NOMO-1 treated with dmso at 0.1 percent for 144 hours (cell line): ENCODE measurements around the gene TTC9B.

ENCODE experiments used
- DNase-seq: peaks from one replicate; lab custom pipeline; 2025; ENCODE audit not compliant: unreplicated experiment; lab: John Stamatoyannopoulos, UW

Gene TTC9B

DNA sequence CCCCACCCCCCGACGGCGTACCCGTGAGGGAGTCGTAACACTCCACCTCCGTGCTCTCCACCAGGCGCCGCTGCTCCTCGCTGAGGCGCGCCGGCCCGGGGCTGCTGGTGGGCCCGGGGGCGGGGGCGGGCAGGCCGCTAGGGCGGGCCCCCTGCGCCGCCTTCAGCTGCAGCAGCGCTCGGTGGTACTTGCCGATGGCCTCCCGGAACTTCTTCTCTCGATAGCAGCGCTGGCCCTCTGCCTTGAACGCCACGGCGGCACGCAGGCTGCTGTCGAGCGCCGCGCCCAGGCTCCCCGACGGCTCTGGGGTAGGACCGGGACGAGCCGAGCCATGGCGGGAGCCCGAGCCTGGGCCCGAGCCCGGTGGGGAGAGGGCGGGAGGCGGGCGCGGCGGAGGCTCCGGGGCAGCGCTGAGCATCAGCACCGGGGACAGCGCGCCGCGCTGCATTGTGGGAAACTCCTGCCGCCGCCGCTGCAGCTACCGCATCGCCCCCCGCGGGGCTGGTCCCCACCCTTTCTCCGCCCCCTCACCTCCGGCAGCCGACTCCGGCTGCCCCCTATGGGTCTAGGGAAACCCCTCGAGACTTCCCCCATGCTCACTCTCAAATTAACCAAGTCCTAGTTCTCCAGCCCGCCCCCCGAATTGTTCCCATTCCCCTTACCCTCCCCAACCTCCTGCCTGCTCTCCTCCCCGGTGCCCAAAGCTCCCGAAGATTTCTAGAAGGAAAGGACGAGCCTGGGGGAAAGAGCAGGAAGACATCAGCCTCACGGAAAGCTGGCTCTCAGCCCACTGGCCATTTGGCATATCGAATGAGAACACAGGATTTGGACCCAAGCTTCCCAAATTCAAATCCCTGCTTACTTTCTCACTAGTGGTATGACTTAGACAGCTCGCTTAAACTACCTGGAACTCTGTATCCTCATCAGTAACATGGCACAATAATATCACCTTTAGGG is at the start of gene TTC9B:
Gene TTC9B (minus strand): TSS at position 451 of the 957 bp plus-strand sequence. CDS start 3 bp downstream, at position 448.
- DNase-seq, result no peak

DNA sequence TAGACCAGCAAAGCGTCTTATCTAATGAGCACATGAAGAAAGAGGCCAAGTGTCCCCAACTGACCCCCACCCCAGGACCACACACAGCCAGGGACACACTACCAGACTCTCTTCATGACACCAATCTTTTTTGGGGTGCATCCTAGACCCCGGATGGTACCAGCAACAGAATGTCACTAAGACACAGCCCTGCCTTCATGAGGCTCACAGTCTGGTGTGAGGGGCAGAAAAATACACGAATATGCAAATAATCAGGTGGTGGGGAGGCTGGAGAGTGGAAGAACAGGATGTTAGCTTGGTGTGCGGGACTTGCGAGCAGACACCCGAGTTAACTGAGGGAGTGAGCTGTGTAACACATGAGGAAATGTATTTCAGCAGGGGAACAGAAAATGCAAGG is 49.4 kb upstream of the TTC9B start:
- no peak for DNase-seq

DNA sequence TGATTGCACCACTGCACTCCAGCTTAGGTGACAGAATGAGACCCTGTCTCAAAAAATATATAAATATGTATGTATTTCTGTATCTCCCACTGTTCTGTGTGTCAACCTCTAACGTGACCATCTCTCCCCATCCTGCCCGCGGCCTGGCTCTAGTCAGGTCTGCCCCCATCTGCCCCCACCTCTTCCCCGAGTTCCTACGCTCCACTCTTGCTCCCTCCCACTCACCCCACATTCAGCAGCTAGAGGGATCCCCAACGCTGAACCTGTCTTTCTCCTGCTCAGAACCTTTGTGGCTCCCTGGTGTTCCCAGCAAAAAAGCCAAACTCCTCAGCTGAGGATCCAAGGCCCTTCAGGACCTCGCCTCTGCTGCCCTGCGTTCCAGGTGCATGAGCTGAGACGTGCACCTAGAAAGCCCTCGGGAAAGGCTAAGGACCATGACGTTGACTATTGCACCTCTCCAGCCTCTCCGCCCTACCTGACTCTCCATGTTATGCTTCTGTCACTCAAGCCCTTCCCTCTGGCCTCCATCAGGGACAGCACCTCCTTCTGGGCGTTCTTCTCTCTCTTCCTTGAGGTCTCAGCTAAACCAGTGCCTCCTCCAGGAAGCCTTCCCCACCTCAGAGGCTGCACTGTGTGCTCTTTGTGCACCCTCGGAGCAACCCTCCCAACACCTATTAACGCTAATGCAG is 48.9 kb upstream of the TTC9B start:
- no peak for DNase-seq

DNA sequence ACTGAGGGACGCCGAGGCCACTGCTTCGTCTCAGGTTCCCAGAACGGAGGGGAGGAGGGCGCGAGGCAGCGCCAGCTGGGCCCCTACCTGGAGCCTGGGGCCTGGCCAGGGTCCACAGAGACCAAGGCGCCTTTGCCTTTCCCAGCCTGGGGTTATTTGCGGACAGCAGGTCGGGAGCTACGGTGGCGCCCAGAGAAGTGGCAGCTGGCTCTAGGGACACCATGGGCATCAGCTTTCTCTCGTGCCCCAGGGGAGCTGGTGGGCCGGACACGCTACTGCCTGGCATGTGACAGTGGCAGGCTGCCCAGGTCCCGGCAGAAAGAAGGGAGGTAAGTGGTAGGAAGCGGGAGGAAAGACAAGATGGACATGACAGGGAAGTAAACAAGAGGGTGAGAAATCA is 47.9 kb upstream of the TTC9B start:
- DNase-seq, result no peak

DNA sequence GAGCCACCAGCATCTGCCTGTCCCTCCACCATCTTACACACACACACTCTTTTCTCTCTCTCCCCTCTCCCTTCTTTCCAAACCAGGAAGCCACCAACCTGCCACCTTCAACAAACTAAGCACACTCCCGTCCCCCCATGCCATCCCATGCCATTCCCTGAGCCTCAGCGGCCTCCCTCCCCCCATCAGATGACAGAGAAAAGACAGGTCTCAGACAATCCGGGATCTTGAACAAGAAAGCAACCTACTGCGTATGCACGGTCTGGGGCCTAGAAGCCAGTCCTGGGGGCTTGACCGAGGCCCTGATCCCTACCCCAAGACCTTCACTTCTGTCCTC is 47.5 kb upstream of the TTC9B start:
- no peak for DNase-seq

DNA sequence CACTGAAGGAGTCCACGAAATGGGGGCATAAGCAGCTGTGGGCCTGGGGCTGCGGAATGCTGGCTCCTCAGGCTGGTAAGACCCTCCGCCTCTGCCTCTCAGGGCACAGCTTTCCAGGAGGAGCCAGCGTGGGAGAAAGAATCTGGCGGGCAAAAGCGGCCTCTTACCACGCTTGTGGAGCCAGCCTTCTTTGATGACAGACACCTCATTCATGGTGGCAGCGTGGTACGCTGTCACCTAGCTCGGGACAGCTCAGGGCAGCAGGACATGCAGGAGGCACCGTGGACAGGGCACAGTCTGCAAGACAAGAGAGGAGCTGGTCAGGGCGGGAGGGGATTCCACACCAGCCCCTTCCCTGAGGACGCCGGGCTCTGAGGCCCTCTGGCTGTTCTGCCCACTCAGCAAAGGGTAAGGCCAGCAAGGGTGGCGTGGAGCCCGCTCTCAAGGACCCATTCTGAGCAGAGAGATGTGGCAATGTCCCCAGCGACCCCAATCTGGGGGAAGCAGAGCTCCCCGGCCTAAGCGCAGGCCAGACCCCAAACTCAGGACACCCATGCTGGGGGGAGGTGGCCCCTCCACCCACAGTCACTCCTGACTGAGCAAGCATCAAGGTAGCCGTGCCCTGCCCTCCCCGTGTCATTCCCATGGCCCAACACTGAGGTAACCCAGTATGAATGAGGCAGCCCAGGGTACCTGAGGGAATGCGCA is 47.0 kb upstream of the TTC9B start:
- DNase-seq, result no peak

DNA sequence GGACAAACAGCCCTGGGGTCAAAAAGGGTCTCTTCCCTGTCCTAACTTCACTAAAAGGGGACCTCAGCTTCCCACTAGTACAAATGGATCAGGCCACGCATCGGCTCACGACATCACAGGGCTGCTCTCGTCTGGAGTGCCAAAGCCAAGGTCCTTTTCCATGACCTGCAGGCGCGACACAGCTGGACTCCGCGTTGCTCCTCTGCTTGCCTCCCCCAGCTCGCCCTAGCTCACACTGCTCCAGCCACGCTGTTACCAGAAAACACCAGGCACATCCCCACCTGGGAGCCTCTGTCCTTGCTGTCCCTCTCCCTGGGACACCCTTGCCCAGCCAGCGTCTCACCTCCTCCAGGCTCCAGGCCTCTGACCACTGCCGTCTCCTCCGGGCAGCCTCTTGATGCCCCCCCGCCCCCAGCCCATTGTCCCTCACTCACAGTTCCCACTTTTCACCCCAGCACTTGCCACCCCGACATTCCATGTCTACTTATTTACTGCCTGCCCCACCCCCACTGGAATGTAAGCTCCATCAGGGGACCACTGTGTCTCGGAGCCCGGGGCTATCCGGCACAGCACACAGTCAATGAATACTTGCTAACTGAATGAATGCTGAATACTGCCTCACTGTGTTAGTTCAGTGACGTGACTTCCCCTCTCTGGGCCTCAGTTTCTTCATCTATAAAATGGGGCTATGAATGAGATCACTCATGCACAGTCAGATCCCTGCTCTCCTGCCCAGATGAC is 46.3 kb upstream of the TTC9B start:
- DNase-seq, result no peak

DNA sequence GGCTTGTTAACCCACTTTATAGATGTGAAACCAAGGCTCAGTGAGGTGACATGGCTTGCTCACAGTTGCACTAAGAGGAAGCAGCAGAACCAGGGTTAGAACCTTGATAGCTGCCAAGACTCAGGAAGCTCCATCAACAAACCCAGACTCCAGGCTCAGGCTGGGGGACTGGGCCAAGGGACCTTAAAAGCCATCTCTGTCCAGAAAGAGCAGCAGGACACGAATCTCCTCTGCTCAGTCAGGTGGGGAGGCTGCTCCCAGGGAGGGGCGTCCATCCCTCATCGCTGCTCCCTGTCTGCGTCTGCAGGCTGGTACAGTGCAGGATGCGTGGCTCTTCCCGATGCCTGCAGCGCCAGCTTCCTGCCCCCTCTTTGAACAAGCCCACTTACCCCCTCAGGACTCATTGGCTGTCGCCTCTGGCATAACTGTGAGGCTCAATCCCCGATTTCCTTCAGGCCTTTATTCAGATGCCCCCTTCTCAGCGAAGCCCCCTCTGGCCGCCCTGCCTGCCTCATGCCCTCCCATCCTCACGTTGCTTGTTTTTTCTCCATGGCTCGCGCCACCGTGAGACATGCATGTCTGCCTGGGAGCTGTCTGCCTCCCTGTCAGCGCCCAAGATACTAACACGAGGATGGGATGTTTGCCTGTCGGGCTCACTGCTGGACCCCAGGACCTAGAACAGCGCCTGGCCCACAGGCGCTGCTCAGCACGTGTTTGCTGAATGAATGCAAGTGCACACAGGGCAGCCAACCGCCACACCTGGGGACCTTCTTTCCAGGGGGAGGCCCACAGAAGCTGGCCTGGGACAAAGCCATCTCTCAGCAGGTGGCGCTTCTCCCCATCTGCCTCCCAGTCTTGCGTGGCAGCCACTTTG is 45.5 kb upstream of the TTC9B start:
- DNase-seq, result no peak

DNA sequence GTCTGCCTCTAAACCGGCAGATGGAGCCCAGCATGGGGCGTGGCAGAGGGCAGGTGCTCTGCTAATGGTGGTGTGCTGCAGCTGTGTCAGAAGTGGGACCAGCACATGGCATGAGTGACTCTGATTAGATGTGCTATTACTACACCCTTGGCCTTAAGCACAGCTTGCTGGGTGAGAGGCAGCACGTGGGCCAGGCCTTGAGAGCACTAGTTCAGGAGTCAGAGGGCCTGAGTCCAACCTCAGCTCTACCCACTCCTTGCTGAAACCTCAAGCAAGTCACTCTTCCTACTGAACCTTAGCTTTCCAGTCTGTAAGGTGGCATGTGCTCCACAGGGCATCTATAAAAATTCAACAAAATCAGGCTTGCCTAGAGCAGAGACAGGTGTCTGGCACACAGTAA is 44.2 kb upstream of the TTC9B start:
- no peak for DNase-seq

DNA sequence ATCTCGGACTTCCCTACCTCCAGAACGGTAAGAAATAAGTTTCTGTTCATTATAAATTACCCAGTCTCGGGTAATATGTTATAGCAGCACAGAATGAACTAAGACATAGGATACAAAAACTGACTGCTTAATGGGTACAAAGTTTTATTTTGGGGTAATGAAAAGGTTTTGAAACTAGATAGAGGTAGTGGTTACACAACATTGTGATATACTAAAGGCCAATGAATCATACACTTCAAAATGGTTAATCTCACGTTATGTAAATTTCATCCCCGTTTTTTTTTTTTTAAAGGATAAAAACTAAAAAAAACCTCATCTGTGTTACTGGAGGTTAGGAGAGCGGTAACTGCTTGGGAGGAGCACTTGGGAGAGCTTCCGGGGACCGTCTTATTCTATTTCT is 43.4 kb upstream of the TTC9B start:
- no peak for DNase-seq

DNA sequence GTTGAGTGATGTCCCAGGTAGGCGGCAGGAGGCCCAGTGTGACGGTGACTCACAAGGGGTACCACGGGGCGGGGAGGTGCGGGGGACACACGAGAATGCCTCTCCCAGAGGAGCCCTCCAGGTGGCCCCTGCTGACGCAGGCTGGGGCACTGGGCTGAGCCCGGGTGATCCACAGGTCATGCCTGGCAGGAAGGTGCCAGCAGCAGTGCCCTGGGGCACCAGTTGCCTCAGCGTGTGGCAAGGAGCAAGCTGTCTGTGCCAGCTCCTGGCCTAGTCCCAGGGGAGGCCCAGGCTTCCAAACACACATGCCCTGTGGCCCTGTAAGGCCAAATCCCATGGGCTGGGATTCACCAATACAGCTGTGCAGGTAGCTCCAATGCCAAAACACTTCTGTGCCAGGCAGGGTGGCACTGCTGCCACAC is 38.9 kb upstream of the TTC9B start:
- DNase-seq, result no peak

DNA sequence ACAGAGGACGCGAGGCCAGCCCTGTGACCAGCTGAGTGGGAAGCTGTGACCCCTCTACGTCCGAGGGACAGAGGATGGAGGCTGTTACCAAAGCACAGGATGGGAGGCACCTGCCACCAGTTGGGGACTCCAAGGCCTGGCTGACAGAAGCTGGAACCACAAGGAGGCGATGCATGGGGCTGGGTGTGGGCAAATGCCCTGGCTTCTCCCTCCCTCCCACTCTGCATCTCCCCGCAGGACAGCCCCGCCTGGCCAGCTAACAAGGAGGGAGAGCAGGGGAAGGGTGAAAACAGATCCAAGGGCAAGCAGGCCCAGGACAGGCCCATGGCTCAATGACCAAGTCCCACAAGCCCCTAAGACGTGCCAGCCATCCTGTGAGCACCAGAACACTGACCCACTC is 38.3 kb upstream of the TTC9B start:
- no peak for DNase-seq

DNA sequence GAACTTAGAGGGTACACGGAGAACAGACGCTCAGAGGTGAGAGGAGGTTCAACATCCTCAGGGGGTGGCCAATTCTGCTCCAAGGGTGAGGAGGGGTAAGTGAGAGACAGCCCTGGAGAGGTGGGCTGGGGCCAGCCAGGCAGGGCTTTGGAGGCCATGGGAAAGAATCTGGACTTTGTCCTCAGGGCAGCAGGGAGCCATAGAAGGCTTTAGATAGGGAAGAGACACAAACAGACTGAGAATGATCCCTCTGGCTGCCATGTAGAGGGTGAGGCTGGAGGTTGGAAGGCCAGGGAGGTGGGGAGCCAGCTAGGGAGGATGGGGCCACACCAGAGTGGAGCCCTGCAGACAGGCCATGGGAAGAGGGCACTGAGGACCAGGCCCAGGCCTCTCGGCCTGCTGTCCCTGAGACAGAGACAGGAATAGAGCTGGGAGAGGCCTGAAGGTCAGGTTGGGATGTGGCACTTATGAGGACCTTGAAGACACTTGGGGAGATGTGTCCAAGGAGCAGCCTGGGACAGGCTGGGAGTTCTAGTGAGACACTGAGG is 37.5 kb upstream of the TTC9B start:
- DNase-seq, result no peak

DNA sequence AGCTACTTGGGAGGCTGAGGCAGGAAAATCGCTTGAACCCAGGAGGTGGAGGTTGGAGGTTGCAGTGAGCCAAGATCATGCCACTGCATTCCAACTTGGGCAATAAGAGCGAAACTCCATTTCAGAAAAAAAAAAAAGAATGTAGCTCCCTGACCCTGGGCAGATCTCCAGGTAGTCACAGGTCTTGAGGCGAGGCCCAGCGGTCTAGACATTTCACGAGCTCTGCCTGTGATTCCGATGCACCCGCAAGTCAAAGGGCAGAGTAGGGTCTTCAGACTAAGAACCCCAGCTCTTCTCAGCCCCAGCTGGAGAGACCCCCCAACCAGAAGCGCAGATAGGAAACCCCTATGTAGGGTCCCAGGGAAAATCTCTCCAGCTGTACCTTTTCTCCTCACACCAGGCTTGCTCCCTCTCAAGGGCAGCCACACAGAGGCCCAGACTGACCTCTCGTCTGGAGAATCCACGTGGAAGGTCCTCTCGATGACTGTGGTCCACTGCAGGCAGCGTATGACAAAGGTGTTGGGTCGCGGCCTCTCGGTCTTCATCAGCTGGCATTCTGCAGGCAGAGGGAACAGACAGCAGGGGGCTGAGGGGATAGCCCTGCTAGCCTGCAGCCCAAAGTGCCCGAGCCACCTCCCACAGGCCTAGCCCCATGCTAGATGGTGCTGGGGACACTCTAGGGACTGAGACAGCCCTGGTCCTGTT is 36.7 kb upstream of the TTC9B start:
- no peak for DNase-seq

DNA sequence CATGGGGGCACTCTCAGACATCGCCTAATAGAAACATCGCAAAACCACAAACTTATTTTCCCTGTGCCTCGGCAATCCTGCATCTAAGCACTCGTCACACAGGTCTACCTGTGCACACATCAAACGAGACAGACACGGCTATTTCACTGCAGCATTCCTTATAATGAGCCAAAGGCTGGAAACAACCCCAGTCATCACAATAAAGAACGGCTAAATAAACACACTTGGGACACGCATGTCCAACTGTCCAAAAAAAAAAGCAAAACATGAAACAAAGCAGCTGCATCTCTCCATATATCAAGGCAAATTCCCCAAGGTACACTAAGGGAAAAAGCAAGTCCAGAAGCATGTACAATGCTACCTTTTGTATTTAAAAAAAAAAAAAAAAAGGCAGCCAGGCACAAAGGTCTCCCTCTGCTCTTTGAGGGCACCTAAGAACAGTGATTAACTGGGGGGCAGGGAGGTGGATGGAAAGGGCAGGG is 35.5 kb upstream of the TTC9B start:
- no peak for DNase-seq

DNA sequence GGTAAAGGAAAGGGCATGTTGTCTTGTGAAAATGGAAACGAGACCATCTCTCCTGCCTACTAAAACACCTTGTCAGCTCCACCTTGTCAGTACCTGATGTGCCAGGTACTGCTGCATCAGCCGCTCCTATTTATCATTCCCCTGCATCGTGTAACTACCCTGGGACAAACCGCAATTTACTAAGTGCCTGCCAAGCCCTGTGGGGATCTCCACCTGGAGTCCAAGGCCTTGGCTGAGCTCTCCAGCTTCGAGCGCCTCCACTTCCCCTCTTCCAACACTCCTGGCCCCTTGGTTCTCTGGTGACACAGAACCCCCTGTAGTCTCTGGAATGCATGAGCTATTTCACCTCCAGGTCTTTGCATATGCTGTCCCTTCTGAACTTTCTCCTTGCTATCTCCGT is 34.2 kb upstream of the TTC9B start:
- DNase-seq, result no peak

DNA sequence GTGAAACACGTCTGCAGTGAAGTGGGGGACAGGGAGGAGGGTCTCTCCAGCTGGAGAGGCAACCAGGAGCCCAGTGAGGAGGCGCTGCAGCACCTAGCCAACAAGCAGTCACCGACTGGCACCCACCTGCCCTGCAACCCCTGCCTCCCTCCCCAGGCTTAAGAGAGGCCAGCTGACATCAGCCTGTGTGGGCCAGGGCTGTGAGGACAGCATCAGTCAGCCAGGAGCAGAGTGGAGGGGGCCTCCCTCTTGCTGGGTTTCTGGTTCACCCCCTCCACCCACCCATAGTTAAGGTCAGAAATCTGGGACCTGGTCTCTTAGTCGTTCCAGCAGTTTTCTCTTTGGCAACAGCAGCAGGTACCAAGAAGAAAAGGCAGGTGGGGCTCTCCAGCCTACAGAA is 33.8 kb upstream of the TTC9B start:
- no peak for DNase-seq

DNA sequence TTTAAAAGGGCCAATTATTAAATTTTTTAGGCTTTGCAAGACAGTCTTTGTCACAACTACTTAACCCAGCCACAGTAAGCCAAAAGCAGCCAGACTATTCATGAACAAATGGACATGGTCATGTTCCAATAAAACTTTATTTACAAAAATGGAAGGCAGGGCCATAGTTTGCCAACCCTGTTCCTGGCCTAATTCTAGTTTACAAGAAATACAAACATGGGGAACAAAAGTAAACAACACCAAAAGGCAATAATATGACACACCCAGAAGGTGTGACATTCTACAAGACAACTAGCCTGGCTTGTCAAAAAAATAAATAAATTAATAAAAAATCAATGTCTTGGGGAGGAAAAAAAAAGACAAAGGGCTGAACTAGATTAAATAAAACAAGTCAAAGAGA is 33.1 kb upstream of the TTC9B start:
- DNase-seq, result no peak

DNA sequence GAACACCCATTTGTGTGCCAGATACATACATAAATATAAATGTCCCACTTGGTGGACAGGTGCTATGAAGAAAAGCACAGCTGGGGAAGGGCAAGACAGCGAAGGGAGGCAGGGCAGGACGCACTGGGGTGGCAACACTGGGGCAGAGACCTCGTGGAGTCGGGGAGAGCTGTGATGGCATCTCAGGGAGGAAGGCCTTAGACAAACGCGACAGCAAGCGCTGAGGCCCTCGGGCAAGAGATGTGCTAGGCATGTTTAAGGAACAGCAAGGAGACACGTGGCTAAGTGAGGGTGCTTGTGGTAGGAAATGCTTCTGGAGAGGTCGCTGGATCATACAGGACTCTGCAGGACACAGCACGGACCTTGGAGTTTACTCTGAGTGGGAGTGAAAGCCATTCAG is 31.6 kb upstream of the TTC9B start:
- DNase-seq, result no peak
